ENCODE results near the gene KDM5B. TPM values are rescaled to one million over a fixed set of nuclear protein-coding genes. Genes with fewer than 3 reads are reported as not detected.

KDM5B gene
- total RNA-seq, 2 experiments from 2014 or later: not detected

DNA sequence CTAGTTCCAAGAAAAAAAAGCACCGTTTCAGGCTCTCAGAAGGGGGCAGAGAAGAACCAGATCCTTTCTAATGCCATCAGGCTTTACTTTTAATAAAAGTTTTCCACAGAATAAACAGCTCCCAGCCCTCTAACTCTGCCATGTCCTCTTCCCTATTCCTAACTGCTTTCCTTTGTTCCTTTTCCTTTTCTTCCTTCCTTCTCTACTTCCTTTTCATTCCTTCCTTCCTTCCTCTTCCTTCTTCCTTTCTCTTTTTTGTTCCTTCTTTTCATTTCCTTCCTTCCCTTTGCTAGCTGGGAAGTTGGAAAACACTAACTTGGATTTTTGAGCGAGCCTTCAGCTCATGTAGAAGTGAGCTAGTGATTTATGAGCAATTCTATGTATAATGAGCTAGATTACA lies 46.2 kb downstream of the KDM5B start:
- no peaks in the 10 kb centered on the region for H3K9me3 ChIP-seq (ENCODE audit: low read length)
- BruUV-seq (replicated peaks): no TSS peak
- no peaks in the 10 kb centered on the region for H3K4me1 ChIP-seq (ENCODE audit: insufficient read depth, low read length, poor library complexity, severe bottlenecking)
- no peak overlapping the region for H2AFZ ChIP-seq (ENCODE audit: low read length)
- H3K4me3 ChIP-seq (ENCODE audit: low read depth, low read length, poor library complexity, severe bottlenecking): no peak overlapping the region
- no peak for DNase-seq (ENCODE audit: low spot score)
- no peaks in the 10 kb centered on the region for H4K20me1 ChIP-seq (ENCODE audit: insufficient read depth, low read length)
- TF ChIP-seq, protein P1, sequence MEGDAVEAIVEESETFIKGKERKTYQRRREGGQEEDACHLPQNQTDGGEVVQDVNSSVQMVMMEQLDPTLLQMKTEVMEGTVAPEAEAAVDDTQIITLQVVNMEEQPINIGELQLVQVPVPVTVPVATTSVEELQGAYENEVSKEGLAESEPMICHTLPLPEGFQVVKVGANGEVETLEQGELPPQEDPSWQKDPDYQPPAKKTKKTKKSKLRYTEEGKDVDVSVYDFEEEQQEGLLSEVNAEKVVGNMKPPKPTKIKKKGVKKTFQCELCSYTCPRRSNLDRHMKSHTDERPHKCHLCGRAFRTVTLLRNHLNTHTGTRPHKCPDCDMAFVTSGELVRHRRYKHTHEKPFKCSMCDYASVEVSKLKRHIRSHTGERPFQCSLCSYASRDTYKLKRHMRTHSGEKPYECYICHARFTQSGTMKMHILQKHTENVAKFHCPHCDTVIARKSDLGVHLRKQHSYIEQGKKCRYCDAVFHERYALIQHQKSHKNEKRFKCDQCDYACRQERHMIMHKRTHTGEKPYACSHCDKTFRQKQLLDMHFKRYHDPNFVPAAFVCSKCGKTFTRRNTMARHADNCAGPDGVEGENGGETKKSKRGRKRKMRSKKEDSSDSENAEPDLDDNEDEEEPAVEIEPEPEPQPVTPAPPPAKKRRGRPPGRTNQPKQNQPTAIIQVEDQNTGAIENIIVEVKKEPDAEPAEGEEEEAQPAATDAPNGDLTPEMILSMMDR (conservative IDR thresholded peaks at IDR 0.05; ENCODE audit: low read length): no peak
- no peak for TF ChIP-seq EZH2phosphoT487 (IDR thresholded peaks at IDR 0.05; ENCODE audit: borderline replicate concordance, low read depth, low read length)
- ChIA-PET CTCF (ENCODE audit: unreplicated experiment) (no interaction called here), POLR2A (interaction anchor here (0.6 kb wide), 1 partner anchor 728 kb away, joined by 3 read pairs; no protein-coding TSS in a partner anchor)
- H3K79me2 ChIP-seq (ENCODE audit: insufficient read depth, low read depth, low read length): no peaks in the 10 kb centered on the region
- H3K27ac ChIP-seq (ENCODE audit: low read depth, low read length, poor library complexity, severe bottlenecking): no peak overlapping the region
- H3K36me3 ChIP-seq (ENCODE audit: insufficient read depth, low read length): no peaks in the 10 kb centered on the region
- intact Hi-C loops (cut with micrococcal nuclease; ENCODE audit: unreplicated experiment): no loop called here
- H3K9me2 ChIP-seq (ENCODE audit: insufficient read depth, low read length): no peaks in the 10 kb centered on the region
- H3K4me2 ChIP-seq (ENCODE audit: low read length): no peak overlapping the region

DNA sequence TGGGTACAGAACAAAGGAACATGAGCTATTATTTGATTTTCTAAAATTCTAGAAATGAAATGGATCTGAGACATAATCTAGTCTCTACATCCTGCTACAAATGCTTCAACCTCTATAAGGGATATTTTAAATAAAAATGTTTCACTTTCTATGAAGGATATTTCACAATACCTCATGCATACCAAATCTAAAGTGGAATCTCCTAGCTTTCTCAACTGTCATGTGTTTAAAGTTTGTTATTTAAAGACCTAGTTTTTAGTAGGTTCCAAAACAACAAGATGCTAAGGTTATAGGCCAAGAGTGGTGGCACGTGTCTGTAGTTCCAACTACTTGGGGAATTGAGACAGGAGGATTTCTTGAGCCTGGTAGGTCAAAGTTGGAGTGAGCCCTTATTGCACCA lies 47.6 kb downstream of the KDM5B start:
- ChIA-PET POLR2A (no interaction called here), CTCF (ENCODE audit: unreplicated experiment) (no interaction called here)
- intact Hi-C loops (cut with micrococcal nuclease; ENCODE audit: unreplicated experiment): no loop called here
- no peak overlapping the region for H3K4me2 ChIP-seq (ENCODE audit: low read length)
- no peaks in the 10 kb centered on the region for H3K9me2 ChIP-seq (ENCODE audit: insufficient read depth, low read length)
- no peak for DNase-seq (ENCODE audit: low spot score)
- H3K9me3 ChIP-seq (ENCODE audit: low read length): no peaks in the 10 kb centered on the region
- H3K4me1 ChIP-seq (ENCODE audit: insufficient read depth, low read length, poor library complexity, severe bottlenecking): no peaks in the 10 kb centered on the region
- no peak overlapping the region for H3K4me3 ChIP-seq (ENCODE audit: low read depth, low read length, poor library complexity, severe bottlenecking)
- H3K27ac ChIP-seq (ENCODE audit: low read depth, low read length, poor library complexity, severe bottlenecking): no peak overlapping the region
- no peaks in the 10 kb centered on the region for H4K20me1 ChIP-seq (ENCODE audit: insufficient read depth, low read length)
- TF ChIP-seq EZH2phosphoT487 (IDR thresholded peaks at IDR 0.05; ENCODE audit: borderline replicate concordance, low read depth, low read length): no peak
- TF ChIP-seq, protein P1 (conservative IDR thresholded peaks at IDR 0.05; ENCODE audit: low read length): no peak
- BruUV-seq (replicated peaks): no TSS peak
- no peak overlapping the region for H2AFZ ChIP-seq (ENCODE audit: low read length)
- no peaks in the 10 kb centered on the region for H3K79me2 ChIP-seq (ENCODE audit: insufficient read depth, low read depth, low read length)
- H3K36me3 ChIP-seq (ENCODE audit: insufficient read depth, low read length): no peaks in the 10 kb centered on the region

DNA sequence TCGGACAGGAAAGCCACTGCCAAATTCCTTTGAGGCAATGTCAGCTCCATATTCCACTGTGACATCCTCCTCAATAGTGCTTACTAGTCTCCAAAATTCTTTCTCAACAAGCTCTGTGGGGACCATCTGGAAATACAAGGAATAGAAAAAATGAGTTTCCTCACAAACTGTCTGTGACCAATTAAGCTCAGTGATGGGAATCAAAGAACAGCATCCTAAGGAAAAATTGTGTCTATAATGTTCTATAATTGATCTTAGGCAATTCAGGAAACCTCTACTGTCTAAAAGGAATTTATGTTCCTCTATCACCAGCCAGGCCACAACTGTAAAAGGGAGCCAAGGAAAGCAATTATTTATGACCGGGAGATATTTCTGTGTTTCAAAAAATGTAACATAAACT lies 51.8 kb downstream of the KDM5B start:
- BruUV-seq (replicated peaks): no TSS peak
- Histone ChIP-seq H3K4me3 (ENCODE audit: low read depth, low read length, poor library complexity, severe bottlenecking) (no peak overlapping the region), H2AFZ (ENCODE audit: low read length) (no peak overlapping the region), H3K9me2 (ENCODE audit: insufficient read depth, low read length) (no peaks in the 10 kb centered on the region), H4K20me1 (ENCODE audit: insufficient read depth, low read length) (no peaks in the 10 kb centered on the region), H3K4me2 (ENCODE audit: low read length) (no peak overlapping the region), H3K4me1 (ENCODE audit: insufficient read depth, low read length, poor library complexity, severe bottlenecking) (no peaks in the 10 kb centered on the region), H3K9me3 (ENCODE audit: low read length) (no peaks in the 10 kb centered on the region), H3K79me2 (ENCODE audit: insufficient read depth, low read depth, low read length) (no peaks in the 10 kb centered on the region), H3K27ac (ENCODE audit: low read depth, low read length, poor library complexity, severe bottlenecking) (no peak overlapping the region), H3K36me3 (ENCODE audit: insufficient read depth, low read length) (no peaks in the 10 kb centered on the region)
- DNase-seq (ENCODE audit: low spot score): no peak
- TF ChIP-seq, protein P1 (conservative IDR thresholded peaks at IDR 0.05; ENCODE audit: low read length): no peak
- TF ChIP-seq EZH2phosphoT487 (IDR thresholded peaks at IDR 0.05; ENCODE audit: borderline replicate concordance, low read depth, low read length): no peak
- intact Hi-C loops (cut with micrococcal nuclease; ENCODE audit: unreplicated experiment): no loop called here
- CTCF ChIA-PET (ENCODE audit: unreplicated experiment): no interaction called here
- POLR2A ChIA-PET: no interaction called here
